Measurements from ENCODE around the gene EEFSEC. TPM values are rescaled to one million over a fixed set of nuclear protein-coding genes. Genes with fewer than 3 reads are reported as not detected.

Gene EEFSEC
- total RNA-seq, 1 experiment from 2014 or later, result 9.5 TPM

DNA sequence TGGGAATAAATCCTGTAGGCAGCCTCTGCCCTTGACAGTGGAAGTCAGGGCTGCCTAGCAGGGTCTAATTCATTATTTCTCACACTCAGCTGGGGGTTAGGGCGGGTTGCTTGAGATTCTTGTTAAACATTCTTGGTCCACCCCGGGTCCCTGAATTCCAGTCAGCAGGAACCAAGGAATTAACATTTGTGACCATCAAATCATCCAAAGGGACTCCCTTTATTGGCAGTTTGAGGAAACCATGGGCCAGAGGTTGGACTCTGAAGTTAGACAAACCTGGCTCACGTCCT is 122.8 kb downstream of the EEFSEC start:
- no peaks in the 10 kb centered on the region for H3K79me2 ChIP-seq (ENCODE audit: insufficient read depth, low read length)
- no peak overlapping the region for H4K8ac ChIP-seq (replicated peaks; ENCODE audit: insufficient read length, low read depth, low read length)
- no peak overlapping the region for H2BK15ac ChIP-seq (ENCODE audit: low read depth, low read length)
- no peak overlapping the region for H3T11ph ChIP-seq (ENCODE audit: low read length)
- H3K4me1 ChIP-seq (ENCODE audit: insufficient read depth, low read length), result peaks cover 10% of the 10 kb centered on the region; the same call in 1 of the 2 replicates
- no peaks in the 10 kb centered on the region for H3K79me1 ChIP-seq (ENCODE audit: insufficient read depth, low read depth, low read length, poor library complexity, severe bottlenecking)
- H2BK120ac ChIP-seq (ENCODE audit: low read depth, low read length, poor library complexity, severe bottlenecking), result no peak overlapping the region
- H2AK5ac ChIP-seq (ENCODE audit: insufficient read length, low read length), result no peak overlapping the region
- H4K91ac ChIP-seq (ENCODE audit: insufficient read length, low read depth, low read length), result no peak overlapping the region
- H3K27ac ChIP-seq (ENCODE audit: insufficient read length, low read depth, low read length), result no peak overlapping the region
- no peaks in the 10 kb centered on the region for H3K9me3 ChIP-seq (ENCODE audit: control insufficient read depth, low read depth, low read length)
- H3K23me2 ChIP-seq (ENCODE audit: insufficient read length, low read depth, low read length, poor library complexity, severe bottlenecking), result no peaks in the 10 kb centered on the region
- no peak overlapping the region for H4K5ac ChIP-seq (ENCODE audit: insufficient read length, low read depth, low read length)
- DNase-seq, result peak; percentile 19
- no peaks in the 10 kb centered on the region for H4K20me1 ChIP-seq (ENCODE audit: control insufficient read depth, insufficient read depth, insufficient read length)
- H2BK20ac ChIP-seq (ENCODE audit: low read depth, low read length, poor library complexity, severe bottlenecking), result no peak overlapping the region
- no peak overlapping the region for H3K14ac ChIP-seq (ENCODE audit: insufficient read depth, low read length)
- Mint-ChIP-seq H3K9me3 (no peaks in the 10 kb centered on the region), H3K27me3 (ENCODE audit: low read depth) (peaks cover 31% of the 10 kb centered on the region), H3K27ac (no peak overlapping the region), H3K36me3 (ENCODE audit: insufficient read depth in 1 of 3, low read depth in 3 of 3) (no peaks in the 10 kb centered on the region; a peak in 1 of 7 replicates), H3K4me1 (peaks cover 53% of the 10 kb centered on the region in 2 experiments), H3K4me3 (no peak overlapping the region)
- H3K27me3 ChIP-seq (ENCODE audit: insufficient read depth, low read length), result no peaks in the 10 kb centered on the region
- no peak overlapping the region for H3K56ac ChIP-seq (ENCODE audit: insufficient read length, low read depth, low read length)
- no peak overlapping the region for H2AFZ ChIP-seq (ENCODE audit: low read length)
- H3K4ac ChIP-seq (ENCODE audit: low read depth, low read length), result no peak overlapping the region
- TF ChIP-seq, protein P1, sequence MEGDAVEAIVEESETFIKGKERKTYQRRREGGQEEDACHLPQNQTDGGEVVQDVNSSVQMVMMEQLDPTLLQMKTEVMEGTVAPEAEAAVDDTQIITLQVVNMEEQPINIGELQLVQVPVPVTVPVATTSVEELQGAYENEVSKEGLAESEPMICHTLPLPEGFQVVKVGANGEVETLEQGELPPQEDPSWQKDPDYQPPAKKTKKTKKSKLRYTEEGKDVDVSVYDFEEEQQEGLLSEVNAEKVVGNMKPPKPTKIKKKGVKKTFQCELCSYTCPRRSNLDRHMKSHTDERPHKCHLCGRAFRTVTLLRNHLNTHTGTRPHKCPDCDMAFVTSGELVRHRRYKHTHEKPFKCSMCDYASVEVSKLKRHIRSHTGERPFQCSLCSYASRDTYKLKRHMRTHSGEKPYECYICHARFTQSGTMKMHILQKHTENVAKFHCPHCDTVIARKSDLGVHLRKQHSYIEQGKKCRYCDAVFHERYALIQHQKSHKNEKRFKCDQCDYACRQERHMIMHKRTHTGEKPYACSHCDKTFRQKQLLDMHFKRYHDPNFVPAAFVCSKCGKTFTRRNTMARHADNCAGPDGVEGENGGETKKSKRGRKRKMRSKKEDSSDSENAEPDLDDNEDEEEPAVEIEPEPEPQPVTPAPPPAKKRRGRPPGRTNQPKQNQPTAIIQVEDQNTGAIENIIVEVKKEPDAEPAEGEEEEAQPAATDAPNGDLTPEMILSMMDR (conservative IDR thresholded peaks at IDR 0.05), result no peak
- no peak overlapping the region for H3K4me2 ChIP-seq (ENCODE audit: insufficient read depth, insufficient read length, low read length)
- no peak overlapping the region for H2BK12ac ChIP-seq (ENCODE audit: insufficient read length, low read depth, low read length)
- WGBS (ENCODE audit: extremely low coverage, insufficient read length, low lambda C conversion rate), result no CpG with 5 or more reads among the region's 3 CpGs
- H3K18ac ChIP-seq (ENCODE audit: insufficient read length, low read depth, low read length), result no peak overlapping the region
- H2BK5ac ChIP-seq (ENCODE audit: insufficient read length, low read length), result no peak overlapping the region
- H3K9ac ChIP-seq (ENCODE audit: extremely low read depth, insufficient read length, low read length), result no peak overlapping the region
- H3K23ac ChIP-seq (ENCODE audit: insufficient read length, low read depth, low read length), result no peak overlapping the region
